Stimulated activated naive CD4-positive, alpha-beta T cell treated with Interleukin-2 at 50 U/mL for 16 hours (primary cell): ENCODE results near the gene GTF3C4.
"Not testable (repeated sequence)": the region's sequence is repeated elsewhere in the genome, so short reads cannot be mapped to it uniquely, and the experiment has no call there.

Experiments
- DNase-seq: peaks from one replicate; lab custom pipeline; 2025; lab: John Stamatoyannopoulos, UW

The GTF3C4 gene

DNA sequence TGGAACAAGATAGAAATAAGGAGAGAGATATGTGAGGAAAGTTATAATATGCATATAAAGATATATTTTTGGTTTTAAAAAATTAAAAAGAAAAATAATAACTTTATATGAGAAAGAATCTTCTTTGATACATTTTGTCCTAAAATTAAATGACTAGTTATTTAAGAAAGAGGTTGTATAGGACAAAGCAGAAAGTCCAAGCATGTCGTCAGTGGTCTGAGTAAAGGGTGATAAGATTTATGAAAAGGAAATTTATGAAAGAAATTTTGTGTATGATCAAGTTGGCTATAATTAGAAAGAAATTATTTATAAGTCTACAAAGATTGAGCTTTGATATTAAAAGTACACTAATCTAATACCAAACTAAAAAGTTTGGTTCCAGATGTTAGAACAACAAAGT, 32.0 kb downstream of the GTF3C4 start:
- no peak for DNase-seq

DNA sequence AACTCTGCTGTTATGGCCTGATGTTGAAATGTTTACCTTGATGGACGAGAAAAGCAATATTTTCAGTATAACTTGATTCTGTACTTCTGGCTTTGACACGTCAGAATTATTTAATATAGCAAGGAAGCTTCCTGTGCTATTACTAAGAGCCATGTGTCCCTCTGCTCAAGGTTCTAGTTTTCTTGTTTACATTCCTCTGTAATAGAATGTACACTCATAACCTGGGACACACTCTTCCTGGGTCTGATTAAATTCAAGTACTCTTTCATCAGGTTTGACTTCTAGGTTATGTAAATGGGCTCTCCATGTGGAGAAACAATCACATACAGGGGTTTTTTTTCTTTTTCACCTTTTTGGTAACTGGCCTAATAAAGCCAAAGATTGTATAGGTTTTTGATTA, 33.1 kb downstream of the GTF3C4 start:
- no peak for DNase-seq

DNA sequence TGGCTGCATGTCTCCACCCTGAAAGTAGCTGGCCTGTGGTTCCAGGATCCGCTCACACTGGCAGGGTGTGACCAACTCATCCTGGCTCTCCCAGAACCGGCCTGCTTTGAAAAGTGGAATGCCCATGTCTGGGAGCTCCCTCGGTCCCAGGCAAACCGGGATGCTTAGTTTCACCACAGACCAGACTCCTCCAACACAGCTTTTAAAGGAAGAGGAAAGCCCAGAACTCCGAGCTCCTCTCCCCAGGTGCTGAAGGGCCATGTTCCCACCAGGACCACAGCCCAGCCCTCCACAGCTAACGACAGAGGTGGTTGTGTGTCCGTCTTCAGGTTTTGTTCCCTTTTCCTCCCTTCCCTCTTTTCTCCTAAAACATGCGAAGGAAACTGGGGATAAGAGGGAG, 38.0 kb downstream of the GTF3C4 start:
- no peak for DNase-seq

DNA sequence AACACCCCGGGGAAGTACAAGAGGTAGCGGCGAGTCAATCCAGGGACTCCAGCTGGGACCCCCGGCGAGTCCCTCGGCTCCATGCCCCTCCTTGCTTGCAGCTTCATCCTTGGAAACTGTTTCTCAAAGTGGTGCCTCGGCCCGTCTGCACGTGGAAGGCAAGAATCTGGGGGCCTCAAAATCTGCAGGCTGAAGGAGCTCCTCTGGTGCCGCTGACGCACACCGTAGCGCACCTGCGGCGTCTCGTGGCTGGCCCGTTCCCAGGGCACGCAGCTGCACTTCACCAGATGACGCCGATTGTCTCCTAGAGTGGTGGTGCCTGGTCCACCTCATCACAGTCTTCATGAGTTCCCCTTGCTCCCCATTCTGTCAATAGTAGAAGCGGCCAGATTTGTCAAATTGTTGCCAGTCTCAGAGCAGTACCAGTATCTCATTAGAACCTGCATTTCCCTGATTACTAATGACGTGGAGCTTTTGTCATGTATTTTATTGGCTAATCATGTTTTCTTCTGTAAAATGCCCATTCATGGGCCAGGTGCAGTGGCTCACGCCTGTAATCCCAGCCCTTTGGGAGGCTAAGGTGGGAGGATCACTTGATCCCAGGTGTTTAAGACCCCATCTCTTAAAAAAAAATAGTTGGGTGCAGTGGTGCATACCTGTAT, 38.6 kb downstream of the GTF3C4 start:
- no peak for DNase-seq

DNA sequence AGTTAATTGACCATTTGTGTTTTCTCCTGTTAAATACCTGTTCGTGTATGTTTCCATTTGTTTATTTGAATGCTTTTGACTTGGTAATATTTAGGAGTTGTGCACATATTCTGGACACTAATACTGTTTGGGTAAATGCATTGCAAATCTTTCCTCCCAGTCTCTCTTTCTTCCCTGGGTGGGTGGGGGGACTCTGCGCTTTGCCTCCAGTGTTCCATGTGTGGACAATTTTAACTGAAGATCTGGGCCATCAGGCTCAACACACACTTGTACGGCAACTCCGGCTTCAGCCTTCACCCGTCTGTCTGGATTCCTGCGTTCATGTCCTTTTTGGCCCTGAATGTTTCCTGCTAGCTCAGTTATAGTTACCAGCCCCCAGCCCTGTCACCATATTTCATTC, 40.1 kb downstream of the GTF3C4 start:
- DNase-seq, result no peak

DNA sequence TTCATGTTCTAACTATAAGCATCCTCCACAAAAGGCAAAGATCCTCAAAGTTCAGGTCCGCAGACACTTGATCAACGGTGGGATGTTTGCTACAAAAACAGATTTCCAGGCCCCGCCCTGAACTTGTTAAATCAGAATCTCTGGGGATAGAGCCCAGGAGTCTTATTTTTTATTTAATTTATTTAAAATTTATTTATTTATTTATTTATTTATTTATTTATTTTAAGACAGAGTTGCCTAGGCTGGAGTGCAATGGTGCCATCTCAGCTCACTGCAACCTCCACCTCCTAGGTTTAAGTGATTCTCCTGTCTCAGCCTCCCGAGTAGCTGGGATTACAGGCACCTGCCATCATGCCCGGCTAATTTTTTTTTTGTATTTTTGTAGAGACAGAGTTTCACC, 40.9 kb downstream of the GTF3C4 start:
- not testable (repeated sequence) for DNase-seq

DNA sequence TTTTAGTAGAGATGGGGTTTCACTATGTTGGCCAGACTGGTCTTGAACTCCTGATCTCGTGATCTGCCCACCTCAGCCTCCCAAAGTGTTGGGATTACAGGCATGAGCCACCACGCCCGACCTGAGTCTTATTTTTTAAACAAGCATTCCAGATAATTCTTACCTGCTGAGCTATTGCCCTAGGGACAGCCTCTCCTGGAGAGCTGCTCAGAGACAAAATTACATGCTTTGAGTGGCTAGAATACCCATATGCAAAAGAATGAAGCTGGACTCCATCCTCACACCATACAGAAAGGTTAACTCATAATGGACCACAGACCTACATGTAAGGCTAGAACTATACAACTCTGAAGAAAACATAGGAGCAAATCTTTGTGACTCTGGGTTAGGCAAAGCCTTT, 41.6 kb downstream of the GTF3C4 start:
- no peak for DNase-seq

DNA sequence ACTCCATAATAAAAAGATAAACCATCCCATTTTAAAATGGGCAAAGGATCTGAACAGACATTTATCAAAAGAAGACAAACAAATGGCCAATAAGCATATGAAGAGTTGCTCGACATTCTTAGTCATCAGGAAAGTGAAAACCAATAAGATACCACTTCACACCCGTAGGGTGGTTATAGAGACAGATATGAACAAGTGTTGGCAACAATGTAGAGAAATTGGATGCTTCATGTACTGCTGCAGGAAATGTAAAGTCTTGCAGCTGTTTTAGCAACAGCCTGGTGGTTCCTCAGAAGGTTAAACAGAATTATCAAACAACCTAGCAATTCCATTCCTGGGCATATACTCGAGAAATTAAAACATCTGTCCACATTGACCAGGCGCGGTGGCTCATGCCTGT, 42.5 kb downstream of the GTF3C4 start:
- no peak for DNase-seq

DNA sequence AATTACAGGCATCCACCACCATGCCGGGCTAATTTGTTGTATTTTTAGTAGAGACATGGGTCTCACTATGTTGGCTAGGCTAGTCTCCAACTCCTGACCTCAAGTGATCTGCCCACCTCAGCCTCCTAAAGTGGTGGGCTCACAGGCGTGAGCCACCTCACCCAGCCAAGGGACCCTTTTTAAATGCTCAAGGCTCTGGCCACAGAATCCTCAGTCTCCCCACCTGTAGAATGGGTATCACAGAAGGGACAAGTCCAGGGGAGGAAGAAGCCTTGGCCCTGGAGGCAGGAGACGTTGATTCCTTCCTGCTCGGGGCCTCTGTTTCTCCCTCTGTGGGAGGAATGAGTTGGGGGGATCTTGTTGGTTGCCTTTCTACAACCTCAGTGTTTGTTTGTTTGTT, 45.7 kb downstream of the GTF3C4 start:
- no peak for DNase-seq

DNA sequence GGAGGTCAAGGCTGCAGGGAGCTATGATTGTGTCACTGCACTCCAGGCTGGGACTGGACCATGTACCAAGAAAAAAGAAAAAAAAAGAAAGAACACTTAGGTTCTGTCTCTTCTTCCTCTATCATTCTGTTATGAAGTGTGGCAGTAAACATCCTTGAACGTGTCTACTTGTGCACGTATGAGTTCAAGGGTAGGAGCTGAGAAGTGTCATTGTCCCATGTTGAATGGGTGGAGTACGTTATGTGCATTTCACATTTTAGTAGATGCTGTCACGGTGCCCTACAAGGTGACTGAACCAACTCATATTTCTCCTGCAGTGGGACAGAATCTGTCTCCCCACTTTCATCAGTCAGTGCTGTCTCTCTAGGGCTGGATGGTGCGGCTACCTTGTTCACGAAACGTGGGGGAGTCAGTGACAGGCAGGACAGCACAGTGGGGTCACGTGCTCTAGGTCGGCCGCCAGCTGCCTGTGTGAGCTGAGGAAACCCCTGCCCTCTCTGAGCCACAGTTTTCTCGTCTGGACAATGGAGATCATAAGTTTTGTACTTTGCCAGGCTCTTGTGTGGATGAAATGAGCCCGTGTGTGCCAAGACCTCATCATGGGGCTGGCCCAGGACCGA, 47.2 kb downstream of the GTF3C4 start:
- no peak for DNase-seq

DNA sequence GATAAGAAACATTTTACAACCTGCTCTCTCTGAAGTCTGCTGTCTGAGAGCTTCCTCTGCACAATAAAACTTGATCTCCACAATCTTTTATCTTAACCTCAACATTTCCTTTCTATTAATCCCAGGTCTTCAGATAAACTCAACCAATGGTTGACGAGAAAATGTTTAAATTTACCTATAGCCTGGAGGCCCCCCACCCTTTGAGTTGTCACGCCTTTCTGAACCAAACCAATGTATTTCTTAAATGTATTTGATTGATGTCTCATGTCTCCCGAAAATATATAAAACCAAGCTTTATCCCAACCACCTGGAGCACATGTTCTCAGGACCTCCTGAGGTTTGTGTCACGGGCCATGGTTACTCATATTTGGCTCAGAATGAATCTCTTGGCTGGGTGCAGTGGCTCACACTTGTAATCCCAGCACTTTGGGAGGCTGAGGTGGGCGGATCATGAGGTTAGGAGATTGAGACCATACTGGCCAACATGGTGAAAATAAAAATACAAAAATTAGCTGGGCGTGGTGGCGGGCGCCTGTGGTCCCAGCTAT, 48.2 kb downstream of the GTF3C4 start:
- not testable (repeated sequence) for DNase-seq

DNA sequence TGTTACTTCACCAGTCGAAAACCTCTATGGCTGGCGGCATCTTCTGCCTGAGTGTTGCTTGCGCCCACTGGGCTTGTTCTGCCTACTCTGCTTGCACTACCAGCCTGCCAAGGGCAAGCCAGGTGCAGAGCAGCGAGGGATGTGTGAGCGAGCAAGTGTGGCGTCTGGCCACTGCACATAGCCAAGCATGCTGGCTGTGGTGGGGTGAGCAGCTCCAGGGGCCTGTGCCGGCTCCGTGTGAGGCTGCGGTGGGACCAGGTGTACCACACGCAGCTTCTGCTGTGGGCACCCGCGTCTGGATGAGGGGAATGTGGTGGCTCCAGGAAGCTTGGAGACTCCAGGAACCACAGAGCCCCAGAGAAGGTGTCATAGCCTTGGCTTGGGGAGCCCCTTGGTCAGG, 51.4 kb downstream of the GTF3C4 start:
- no peak for DNase-seq

DNA sequence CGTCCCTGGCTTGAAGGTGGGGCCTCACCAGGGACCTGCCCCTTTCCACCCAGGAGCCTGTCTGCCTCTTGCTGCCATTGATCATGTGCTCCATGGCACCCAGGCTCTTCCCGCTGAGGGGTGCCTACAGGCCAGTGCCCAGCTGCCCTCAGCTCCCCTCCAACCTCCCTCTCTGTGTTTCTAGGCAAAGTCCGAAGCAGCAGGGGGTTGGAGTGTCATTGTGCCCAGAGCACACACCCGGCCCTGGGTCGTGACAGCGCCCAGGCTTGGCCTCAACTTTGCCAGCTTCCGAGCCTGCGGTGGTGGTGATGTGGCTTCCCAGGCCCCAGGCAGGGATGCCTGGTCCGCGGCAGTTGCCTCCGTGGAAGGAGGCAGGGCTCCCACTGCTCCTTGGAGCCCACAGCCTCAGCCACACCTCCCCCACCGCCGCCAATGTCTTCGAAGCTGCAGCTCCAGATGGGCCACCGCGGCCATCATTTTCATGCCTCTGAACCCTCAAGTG, 52.4 kb downstream of the GTF3C4 start:
- DNase-seq, result no peak

DNA sequence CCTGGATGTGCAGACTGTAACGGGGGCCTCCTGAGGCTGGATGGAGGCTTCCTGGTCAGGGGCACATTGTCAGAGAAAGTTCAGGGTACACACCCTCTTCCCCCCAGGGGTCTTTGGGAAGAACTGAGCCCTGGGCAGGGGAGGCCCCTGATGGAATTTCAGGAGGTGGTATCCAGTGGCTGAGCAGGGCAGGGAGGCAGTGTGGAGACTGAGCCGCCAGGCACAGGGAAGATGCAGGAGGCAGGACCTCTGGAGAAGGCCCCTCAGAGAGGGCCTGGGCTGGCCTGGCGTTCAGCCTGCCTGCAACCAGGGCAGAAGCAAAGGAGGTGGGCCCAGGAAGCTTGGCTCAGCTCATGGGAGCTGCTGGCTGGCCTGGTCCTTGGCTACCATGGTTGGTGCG, 53.5 kb downstream of the GTF3C4 start:
- DNase-seq, result no peak

DNA sequence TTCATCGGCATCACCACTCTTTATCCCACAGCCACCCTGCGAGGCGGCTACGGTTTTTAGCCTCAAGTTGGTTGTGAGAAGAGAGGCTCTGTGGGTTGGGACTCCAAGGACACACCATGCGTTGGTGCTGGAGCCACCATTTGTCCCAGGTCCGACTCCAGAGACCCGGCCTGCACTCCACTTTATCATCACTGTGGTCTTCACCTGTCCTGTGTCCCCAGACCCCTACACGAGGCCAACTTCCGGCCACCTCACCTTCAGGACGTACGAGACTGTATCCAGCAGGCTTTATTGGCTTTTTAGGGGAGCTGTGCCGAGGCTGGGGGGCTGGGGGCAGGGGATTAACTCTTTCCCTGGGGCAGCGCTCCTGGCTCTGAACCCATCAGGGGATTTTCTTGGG, 55.0 kb downstream of the GTF3C4 start:
- no peak for DNase-seq

DNA sequence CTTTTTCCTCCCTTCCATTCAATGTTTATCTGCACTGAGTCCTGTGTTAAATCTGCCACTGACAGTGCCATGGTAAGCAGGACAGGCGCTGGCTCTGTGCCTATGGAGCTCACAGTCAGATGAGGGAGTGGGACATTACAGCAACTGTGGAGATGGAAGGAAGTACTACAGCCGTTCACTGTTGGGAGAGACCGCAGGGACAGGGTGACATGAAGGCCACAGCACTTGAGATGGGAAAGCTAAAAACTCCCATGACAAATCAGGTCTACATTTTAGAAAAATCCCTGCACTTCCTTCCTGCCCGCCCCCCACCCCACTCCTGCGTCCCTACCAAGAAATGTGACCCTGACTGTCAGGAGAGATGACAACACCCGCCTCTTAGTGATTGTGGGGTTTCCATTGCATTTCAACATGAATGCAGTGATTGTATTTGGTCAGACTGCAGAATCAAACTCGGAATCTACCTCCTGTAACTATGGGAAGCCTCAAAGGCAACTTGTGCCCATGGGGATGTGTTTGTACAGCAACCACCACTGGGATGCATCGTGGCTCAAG, 56.4 kb downstream of the GTF3C4 start:
- no peak for DNase-seq

DNA sequence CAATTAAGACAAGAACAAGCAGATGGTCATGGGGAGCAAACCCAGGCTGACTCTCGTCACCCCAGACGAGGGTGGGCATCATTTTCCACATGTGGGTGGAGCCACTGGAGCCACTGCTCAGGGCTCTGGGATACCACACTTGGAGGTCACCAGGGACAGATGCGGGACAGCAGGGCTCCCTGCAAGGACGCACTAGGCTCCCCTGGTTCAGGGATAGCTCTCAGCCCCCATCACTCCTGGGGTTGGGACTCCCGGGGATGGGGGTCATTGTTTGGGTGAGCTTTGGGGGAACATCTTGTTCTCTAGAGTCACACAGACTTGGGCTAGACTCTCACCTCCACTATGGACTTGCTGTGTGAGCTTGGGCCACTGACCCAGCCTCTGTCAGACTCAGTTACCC, 57.8 kb downstream of the GTF3C4 start:
- DNase-seq, result no peak

DNA sequence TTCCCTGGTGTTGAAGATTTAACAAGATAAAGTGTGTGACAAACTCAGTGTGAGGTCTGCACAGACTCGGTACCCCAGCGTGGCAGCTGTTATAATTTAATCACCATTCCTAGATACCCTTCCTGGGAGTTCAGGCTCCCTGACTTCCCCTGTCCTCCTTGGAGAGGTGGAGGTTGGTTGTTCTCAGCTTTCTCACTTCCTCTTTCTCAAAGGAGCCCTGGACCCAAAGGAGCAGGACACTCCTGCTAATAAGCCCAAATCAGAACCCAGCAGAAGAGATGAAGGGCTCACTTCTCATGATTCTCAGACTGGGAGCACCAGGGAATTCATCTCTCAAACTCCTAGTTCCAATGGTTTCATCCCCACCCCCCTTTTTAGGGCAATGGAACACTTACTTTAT, 58.2 kb downstream of the GTF3C4 start:
- DNase-seq, result no peak

DNA sequence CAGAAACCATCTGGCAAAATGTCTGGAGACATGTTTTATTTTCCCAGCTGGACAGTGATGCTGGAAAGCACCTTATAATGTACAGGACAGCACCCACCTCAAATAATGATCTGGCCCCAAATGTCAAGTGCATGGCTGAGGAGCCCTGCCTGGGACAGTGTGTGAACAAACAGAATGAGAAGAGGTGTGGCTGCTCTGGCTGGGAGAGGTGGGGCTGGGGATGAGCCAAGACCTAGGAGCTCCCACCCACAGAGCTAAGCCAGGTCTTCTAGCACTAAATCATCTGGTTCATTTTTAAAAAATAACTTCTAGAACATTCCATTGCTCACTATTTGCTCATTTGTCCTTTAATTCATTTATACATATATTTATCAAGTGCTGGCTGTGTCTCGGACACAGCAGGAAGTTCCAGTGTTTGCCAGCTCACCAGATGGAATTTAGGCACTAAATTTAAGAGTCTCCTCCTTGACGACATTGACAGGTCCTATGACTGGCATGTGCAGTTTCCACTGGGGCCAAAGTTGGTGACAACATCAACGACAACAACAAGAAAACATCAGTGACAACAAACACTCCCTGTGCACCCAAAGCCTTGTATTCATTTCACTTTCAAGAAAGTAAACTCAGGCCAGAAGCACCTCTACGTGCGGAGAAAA, 59.1 kb downstream of the GTF3C4 start:
- no peak for DNase-seq

DNA sequence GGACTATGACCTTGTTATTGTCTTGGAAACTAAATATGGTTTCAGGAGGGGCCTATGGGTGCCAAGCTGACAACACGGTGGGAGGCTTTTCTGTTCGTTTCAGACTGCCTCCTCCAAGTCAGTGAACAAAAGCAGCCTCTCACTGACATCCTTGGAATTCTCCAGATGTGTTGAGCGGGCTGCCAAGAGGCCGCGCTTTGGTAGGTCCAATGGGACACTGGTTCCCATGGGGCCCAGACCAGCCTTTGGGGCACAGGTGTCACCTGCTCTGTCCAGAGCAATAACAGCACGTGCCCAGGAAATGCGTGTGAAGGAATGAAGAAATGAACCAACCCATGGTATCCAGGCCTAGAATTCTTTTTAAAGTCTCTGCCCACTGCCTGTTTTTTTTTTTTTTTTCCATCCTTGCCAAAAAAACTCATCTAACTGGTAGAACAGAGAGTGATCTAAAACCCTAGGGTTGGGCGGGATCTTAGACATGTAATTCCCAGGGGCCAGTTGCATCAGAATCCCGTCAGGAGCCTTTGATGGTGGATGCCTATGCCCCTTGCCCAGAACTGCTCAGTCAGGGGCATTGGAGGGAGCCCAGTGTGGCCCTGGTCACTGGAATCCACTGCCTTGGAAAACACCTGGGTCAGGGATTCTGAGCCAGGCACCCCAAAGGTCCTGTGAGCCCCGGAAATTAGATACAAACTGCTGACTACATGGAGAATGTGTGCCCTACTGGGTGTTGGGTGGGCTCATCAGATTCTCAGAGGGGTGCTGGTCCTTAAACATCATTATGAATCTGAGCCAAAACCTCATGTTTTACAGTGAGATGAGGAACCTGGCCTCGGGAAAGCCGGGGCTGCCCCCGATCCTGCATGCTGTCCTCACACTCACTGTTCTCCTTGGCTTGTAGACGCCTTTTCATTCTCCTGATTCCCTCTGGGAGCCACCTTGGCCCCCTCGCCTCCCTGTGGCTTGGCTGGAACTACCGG, 60.1 kb downstream of the GTF3C4 start:
- no peak for DNase-seq

DNA sequence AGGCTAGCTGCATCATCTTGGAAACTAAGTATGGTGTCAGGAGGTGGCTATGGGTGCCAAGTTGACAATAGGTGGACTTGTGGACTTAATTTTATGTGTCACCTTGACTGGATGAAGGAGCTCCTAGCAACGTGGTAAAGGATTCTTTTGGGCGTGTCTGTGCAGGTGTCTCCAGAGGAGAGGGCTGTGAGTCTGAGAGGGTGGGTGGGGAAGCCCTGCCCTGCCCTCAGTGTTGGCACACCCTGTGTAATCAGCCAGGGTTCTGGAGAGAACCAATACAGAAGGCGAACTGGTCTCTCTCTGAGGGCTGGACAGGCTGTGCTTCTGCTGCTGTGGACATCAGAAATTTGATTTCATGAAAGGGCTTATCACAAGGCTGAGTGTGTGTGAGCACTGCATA, 61.0 kb downstream of the GTF3C4 start:
- no peak for DNase-seq
